ENCODE data around the gene MRFAP1.
"Not testable (repeated sequence)": the region's sequence is repeated elsewhere in the genome, so short reads cannot be mapped to it uniquely, and the experiment has no call there.

The MRFAP1 gene

GRCh38 chr4:6634746-6635145 is 5.7 kb upstream of the MRFAP1 start:
- no peak for DNase-seq (ENCODE audit: low read depth)

GRCh38 chr4:6639137-6639680 is 1.3 kb upstream of the MRFAP1 start:
- DNase-seq (ENCODE audit: low read depth): no peak

DNA sequence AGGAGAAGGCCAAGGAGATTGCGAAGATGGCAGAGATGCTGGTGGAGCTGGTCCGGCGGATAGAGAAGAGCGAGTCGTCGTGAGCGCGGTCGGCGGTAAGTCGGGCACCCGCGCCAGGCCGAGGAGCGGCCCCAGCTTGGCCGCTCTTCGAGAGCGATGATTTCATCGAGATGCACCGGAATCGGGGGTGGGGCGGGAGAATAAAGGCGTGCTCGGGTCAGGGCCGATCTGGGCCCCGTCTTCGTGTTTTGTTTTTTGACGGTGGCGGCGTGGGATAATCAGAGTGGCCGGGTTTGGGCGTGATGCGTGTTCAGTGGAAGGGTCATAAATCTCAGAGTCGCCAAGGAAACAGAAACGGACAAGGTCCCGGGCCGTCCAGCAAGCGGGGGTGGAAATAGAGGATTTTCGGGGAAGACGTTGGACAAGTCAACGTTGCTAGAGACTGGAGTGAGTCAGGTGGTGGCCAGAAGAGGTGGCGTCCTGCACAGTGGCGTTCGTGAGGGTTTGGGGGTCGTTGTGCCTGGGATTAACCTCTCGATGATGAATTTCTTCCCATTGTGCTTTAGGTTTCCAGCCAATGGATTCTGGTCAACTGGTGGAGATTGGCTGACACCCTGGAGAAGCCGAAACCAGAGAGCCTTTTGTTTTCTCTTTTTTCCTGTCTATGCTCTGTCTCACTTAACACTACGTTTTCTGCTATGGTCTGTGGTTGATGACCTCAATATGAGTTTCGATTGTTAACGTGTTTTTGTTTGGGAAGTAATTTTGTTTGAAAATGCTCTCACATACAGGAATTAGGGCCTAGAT is 882 bp downstream of the MRFAP1 start:
- no peak for DNase-seq (ENCODE audit: low read depth)

DNA sequence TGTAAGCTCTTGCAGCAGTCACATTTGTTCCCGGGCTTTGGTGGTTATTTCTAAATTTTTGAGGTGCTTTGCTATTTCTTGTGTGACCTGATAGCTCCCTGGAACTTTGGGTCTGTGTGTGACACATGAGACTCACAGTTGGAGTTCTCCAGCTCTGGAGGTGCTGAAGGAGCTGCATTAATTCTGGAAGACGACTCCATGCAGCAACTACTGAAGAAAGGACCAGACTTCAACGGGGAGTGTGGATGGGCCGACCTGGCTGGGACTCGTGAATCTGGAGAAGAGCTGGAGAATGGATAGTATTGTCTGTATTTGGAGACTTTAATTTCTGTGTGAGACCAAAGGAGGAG is 1.5 kb downstream of the MRFAP1 start:
- DNase-seq (ENCODE audit: low read depth): no peak

DNA sequence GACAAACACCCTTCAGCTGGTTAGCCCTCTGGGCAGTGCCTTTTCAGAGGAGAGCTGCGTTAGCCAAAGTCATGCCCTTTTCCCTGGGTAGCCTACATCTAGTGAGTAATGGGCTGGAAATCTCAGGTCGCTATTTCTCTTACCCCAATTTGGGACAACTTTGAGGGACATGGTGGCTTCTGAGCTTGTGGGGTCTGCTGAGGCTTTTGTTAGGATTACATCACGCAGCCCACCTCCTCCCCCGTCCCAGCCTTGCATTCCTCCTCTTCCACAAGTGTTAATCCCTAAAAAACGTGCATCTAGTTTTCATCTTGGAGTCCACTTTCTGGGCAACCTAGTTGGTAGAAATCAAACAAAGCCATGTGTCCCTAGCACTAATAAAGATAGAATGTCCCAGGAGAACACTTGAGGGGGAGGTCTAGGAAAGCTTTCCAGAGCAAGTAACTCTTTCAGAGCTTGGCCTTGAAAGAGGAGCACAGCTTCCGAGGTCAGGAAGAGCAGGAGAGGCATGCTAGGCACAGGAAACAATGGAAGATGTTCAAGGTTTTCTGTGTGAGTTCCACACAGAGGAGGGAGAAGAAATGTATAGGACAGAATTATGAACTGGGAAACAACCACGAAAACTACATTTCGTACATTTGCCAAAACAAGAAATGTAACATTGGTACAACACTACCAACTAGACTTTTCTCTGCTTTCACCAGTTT is 2.8 kb downstream of the MRFAP1 start:
- DNase-seq (ENCODE audit: low read depth): no peak

DNA sequence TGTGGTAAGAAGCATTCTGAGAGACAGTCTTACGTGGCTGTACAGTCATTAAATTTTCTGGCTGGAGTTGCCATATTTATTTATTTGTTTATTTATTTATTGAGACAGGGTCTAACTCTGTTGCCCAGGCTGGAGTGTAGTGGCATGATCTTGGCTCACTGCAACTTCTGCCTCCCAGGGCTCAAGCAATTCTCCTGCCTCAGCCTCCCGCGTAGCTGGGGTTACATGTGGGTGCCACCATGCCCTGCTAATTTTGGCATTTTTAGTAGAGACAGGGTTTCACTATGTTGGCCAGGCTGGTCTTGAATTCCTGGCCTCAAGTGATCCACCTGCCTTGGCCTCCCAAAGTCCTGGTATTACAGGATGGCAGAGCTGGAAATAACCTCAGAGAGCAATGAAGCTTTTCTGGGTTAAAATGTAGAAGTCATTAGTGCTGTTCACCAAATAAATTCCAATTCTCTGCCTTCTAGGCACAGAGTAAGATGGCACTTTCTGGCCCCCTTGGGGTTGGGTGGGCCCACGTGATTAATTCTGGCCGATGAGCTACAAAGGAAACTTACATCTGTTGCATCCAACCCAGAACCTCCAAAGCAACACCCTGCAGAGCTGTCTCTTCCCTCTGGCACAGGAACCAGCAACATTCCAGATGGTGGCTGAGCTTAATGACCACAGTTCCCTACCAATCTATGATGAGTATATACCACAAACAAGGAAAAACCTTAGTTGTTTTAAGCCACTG is 4.5 kb downstream of the MRFAP1 start:
- no peak for DNase-seq (ENCODE audit: low read depth)

DNA sequence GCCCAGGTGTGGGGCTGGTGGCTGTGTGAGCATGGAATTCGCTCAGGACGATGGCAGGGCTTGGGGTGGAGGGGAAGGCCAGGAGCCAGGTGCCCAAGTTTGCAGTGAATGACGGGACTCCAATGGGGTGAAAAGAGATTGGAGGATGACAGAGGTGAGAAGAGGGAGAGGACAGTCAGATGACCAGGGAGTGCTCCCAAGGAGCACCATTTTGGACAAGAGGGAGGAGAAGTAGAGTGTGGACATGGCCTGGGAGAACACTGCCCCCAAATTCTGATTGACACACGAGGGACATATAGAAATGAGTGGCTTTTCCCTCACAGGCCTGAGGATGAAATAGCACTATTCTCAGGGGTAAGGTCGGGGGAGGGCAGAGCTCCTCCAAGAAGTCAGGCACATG is 6.7 kb downstream of the MRFAP1 start:
- no peak for DNase-seq (ENCODE audit: low read depth)

- no peak for DNase-seq (ENCODE audit: low read depth)
Observed at GRCh38 chr4:6647582-6648230, 7.2 kb downstream of the MRFAP1 start.

DNA sequence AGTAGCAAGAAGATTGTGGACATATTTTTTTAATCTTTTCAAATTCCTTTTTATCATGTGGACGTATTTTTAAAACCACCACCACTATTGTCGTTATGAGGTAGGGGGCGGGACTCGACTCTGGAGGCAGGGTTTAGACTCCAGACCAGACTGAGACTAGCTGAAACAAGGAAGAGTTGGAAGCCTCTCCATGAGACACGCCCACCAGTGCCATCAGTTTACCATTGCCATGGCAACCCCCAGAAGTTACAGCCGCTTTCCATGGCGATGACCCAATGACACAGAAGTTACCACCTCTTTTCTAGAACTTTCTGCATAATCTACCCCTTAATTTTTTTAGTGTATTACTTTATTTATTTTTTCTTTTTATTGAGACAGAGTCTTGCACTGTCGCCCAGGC is 8.7 kb downstream of the MRFAP1 start:
- DNase-seq (ENCODE audit: low read depth): no peak

DNA sequence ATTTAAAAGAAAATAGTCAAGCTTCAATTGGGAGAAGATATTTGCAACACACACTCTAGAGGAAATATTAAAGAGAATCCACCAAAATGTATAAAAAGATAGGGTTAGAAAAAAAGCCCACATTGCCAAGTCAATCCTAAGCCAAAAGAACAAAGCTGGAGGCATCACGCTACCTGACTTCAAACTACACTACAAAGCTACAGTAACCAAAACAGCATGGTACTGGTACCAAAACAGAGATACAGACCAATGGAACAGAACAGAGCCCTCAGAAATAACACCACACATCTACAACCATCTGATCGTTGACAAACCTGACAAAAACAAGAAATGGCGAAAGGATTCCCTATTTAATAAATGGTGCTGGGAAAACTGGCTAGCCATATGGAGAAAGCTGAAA is 13.7 kb downstream of the MRFAP1 start:
- not testable (repeated sequence) for DNase-seq (ENCODE audit: low read depth)

- DNase-seq (ENCODE audit: low read depth): not testable (repeated sequence)
Observed at GRCh38 chr4:6655291-6655690, 14.8 kb downstream of the MRFAP1 start.

- no peak for DNase-seq (ENCODE audit: low read depth)
Observed at GRCh38 chr4:6655924-6656323, 15.4 kb downstream of the MRFAP1 start.

DNA sequence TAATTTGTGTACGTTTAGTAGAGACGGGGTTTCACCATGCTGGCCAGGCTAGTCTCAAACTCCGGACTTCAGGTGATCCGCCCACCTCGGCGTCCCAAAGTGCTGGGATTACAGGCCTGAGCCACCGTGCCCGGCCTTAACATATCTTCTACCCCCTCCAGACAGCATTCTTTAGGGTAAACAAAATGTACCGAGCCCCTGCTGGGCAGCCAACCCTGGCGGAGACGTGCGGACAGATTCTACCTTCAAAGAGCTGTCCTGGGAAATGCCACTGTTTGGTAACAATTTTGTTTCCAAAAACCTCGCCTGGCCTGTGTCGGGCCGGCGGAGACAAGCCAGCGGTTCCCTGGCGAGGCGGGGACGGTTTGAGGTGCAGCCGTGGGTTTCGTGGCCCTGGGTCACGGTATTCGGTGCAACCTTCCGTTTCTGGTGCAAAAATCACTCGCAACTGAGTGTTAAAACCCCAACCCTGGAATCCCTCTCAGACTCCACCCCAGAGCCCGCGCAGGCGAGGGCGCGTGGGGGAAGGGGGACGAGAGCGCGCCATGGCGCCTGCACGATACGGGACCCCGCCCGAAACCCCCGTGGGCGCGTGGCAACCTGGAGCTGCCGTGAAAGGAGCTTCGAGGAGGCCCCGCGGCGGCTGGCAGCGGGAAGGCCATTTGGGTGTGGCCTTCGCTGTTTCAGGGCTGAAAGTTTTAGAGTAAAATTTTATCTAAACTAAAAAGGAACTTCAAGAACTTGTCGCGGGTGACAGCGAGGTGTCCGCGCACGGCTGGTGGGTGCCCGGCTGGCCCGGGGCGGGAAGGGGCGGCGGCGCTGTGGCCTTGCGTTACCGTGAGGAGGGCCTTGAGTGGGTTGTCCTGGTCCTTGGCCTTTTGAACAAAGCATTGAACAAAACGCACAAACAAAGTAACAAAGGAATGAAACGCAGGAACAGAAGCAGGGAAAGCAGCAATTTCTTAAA is 17.0 kb downstream of the MRFAP1 start:
- no peak for DNase-seq (ENCODE audit: low read depth)

GRCh38 chr4:6658209-6658595 is 17.7 kb downstream of the MRFAP1 start:
- no peak for DNase-seq (ENCODE audit: low read depth)

DNA sequence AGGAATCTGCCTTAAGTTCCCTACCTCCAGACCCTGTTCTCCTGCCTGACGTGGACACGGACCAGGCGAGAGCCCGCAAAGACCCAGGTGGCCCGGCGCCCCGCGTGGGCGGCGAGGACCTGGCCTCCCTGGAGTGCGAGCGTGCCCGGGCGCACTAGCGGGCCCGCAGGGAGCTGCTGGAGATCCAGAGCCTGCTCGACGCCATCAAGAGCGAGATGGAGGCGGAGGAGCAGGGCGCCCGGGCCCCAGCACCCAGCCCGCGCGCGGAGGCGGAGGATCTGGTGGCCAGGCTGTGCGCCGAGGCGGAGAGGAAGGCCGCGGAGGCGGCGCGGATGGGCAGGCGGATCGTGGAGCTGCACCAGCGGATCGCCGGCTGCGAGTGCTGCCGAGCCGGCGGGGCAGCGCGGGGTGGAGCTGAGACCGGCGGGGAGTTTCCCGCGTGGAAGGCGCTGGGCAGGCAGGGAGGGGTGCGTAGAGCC is 18.2 kb downstream of the MRFAP1 start:
- no peak for DNase-seq (ENCODE audit: low read depth)

DNA sequence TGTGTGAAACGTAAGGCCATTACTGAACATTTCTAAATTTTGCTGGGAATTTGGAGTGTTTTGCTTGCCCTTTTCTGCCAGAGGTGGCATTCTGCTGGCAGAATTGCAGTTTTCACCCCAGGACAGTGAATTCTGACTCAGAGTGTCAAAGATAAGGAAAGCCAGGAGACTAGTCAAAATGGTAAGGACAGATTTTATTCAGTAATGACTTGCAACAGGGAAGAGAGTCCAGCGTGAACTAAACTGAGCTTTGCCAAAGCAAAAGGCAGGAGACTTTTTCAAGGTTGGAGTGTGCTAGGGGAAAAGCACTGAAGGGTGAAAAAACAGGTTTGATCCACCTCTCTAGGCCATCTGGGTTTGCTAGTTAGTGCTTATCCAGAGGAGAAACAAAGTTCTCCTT is 19.4 kb downstream of the MRFAP1 start:
- no peak for DNase-seq (ENCODE audit: low read depth)

GRCh38 chr4:6660430-6660829 is 19.9 kb downstream of the MRFAP1 start:
- DNase-seq (ENCODE audit: low read depth): no peak

DNA sequence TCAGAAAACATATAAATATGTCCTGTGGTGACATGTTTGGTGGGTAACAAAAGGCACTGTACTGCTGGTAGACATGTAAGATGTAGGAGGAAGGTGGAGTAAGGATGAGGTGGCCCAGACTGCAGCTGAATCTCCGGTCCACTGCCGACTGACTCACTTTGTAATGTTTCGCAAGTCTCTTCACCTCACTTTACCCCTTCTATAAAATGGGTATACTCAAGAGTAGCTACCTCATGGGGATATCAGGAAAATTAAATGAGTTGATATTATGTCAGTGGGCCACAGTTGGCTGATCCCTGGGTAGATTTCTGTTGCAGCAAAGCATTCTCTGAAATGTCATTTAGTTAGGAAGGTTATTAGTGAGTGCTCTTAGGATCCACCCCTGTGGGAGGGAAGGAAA is 22.1 kb downstream of the MRFAP1 start:
- DNase-seq (ENCODE audit: low read depth): no peak

GRCh38 chr4:6663596-6664393 is 23.3 kb downstream of the MRFAP1 start:
- DNase-seq (ENCODE audit: low read depth): no peak

- no peak for DNase-seq (ENCODE audit: low read depth)
Observed at GRCh38 chr4:6665320-6665654, 24.8 kb downstream of the MRFAP1 start.
